ENCODE results near the gene SUOX. TPM values are rescaled to one million over a fixed set of nuclear protein-coding genes. Genes with fewer than 3 reads are reported as not detected.
"Not testable (repeated sequence)": the region's sequence is repeated elsewhere in the genome, so short reads cannot be mapped to it uniquely, and the experiment has no call there.

The SUOX gene
- 9.6 and 10.3 TPM in 2 replicates for total RNA-seq

DNA sequence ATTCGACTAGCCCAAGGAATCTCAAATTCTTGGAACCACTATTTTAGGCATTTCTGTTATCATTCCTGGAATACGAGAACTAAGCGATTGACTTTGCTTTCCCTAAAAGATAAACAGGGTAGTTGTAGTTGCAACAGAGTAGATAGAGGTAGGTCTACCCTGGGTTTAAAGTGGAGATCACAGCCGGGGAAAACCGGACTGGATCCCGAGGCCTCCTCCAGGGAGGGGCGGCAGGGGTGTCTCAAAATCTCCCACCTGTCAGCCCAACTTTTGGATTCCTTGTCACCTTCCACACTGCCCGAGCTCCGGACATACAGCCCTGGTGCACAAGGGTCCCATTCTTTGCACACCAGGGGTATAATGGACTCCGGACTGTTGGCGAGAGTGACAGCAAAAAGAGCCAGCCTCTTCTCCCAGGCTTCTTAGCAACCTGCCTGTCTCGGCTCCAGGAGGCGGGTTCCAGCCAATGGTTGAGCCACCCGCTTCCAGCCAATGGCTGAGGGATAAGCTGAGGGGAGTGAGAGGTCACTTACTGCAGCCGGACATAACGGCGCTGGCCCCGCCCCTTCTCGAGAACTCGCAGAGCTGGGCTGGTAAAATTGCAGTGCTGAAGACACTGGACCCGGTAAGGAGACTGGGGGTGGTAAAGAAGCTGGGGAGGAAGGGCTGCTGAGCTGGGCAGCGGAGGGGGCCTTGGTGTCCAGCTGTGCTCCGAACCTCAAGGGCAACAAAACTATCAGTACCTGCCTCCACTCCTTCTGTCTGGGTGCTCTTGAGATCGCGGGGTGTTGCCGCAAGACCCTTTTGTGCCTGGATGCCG lies at the start of gene SUOX:
SUOX (plus strand) TSS at position 562 of the 820 bp plus-strand sequence. CDS start 4,946 bp downstream, outside the sequence.
- intact Hi-C loops (cut with micrococcal nuclease): loop anchor here (1.0 kb wide), 3 partner anchors 32 to 107 kb away; partner anchors contain the start of genes PA2G4 and RPS26

DNA sequence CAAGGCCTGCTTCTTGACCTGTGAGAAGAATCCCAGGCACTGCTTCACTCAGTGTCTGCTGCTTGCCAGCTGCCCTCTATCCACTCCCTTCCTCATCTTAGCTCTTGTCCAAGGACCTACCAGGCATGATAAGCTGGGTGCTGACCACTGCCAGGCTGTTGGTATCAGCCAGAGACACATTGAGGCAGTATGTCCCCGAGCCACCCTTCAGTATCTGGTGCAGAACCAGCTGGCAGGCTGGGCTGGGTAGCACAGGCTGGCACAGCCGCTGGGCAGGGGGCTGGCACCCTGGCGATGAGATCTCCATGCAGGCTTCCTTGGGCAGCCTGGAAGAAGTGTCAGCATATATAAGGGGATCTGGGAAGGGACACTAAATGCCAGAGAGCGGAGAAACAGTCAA lies 41.7 kb upstream of the SUOX start:
- intact Hi-C loops (cut with micrococcal nuclease): no loop called here

DNA sequence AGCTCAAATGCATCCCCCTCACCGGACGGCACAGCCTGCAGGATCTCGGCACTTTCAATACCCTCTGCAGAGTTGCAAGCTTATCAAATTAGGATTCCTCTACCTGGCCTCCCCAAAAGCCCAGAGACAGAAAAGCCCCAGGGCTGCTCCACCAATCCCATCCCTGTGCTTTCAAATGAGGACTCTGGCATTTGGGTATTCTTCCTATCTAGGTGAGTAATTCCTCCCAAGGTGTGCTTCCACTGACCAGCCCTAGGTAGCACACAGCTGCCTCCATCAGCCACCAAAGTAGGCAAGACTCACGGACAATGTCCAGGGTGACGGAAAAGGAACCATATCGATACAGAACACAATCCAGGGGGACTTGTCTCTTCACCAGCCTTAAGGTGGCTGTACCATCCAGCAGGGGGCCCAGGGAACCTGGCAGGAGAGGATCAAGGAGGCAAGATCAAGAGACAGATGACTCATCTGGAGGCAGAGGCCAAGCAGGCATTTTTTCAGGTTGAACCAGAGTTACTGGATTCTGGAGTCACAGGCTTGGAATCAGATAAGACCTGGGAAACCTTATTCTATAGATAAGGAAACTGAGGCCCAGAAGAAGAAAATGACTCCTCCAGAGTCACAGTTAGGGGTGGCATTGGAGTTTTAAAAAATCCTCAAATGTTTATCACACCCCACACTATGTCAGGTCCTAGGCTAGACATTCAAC lies 41.1 kb upstream of the SUOX start:
- intact Hi-C loops (cut with micrococcal nuclease): no loop called here

DNA sequence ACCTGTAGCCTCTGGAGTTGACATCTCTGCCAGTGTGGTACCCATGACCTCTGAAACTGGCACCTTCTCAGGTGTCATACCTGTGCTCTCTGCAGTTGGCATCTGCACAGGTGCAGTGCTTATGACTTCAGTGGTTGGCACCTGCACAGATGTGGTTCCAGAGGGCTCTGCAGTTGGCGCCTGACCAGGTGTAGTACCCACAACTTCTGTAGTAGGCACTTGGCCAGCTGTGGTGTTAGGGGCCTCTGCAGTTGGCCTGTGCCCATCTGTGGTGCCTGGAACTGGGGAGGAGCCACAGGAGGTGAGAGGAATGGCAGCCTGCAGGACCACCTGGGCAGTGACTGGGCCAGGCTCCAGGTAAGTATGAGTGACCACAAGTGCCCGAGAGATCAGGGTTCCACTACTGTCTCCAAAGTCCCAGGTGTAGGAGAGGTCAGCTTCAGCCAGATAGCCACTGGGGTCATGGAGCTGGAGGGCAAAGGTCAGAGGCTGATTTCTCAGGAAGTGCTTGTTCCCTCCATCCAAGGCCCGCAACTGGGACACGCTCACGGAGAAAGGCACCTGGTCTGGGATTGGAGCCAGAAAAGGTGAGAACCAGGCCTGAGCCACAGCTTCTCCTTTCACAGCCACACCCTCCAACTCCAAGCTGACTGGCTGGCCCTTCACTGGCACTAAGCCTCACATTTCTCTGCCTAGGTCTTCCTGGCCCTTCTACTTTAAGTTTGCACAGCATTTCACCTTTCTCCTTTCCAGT lies 39.8 kb upstream of the SUOX start:
- intact Hi-C loops (cut with micrococcal nuclease): no loop called here

DNA sequence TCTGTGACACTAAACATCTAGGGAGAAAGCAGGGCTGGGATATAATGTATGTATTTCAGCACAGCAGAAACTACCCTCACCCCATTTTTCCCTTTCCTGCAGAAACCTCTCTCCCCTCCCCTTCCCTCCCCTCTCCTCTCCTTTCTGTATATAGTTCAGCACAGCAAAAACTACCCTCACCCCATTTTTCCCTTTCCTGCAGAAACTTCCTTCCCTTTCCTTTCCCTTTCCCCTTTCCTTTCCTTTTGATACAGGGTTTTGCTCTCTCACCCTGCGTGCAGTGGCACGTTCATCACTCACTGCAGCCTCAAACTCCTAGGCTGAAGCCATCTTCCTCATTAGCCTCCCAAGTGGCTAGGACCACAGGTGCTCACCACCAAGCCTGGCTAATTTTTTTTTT lies 33.3 kb upstream of the SUOX start:
- intact Hi-C loops (cut with micrococcal nuclease): no loop called here

DNA sequence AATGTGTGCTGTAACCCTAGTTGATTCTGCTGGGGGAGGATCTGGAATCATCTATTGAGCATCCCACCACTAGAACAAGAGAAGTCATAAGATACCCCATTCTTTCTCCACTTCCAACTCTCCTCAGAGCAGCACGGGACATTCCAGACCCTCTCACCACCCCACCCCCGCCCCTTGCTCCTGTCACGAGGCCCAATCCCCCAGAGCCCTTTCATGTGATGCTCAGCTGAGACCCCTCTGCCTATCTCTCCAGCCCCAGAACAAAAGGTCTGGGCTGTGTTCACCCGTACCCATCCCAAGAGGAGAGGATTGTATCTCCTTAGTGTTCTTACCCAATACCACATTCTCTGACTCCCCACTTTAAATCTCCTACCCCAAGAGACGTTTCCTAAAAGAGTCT lies 31.8 kb upstream of the SUOX start:
- intact Hi-C loops (cut with micrococcal nuclease): no loop called here

DNA sequence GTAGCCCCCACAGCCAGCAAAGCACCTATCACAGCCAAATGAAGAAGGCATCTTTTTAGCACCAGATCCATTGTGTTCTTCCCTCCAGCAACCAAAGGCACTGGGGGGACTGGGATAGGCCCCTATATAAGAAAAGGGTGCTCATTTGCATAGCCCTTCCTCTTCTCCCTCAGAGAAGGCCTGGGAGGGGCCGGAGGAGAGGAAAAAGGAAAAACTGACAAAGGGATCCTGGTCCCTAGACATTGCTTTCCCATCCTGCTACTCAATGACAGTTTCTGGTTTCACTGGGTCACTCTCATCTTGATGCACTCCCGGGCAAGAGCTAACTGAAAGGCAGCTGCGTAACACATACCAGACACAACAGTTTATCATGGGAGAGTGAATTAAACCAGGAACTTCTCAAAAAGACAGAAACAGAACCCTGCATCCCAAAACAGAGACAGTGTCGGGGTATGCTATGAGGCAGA lies 31.1 kb upstream of the SUOX start, which contains the start of gene PMEL:
PMEL (minus strand) TSS at position 102 of the 467 bp plus-strand sequence; CDS start at position 71, 31 bp downstream.
- intact Hi-C loops (cut with micrococcal nuclease): loop anchor here (1.0 kb wide), 1 partner anchor 8 kb away; the partner anchor contains the start of gene RAB5B

DNA sequence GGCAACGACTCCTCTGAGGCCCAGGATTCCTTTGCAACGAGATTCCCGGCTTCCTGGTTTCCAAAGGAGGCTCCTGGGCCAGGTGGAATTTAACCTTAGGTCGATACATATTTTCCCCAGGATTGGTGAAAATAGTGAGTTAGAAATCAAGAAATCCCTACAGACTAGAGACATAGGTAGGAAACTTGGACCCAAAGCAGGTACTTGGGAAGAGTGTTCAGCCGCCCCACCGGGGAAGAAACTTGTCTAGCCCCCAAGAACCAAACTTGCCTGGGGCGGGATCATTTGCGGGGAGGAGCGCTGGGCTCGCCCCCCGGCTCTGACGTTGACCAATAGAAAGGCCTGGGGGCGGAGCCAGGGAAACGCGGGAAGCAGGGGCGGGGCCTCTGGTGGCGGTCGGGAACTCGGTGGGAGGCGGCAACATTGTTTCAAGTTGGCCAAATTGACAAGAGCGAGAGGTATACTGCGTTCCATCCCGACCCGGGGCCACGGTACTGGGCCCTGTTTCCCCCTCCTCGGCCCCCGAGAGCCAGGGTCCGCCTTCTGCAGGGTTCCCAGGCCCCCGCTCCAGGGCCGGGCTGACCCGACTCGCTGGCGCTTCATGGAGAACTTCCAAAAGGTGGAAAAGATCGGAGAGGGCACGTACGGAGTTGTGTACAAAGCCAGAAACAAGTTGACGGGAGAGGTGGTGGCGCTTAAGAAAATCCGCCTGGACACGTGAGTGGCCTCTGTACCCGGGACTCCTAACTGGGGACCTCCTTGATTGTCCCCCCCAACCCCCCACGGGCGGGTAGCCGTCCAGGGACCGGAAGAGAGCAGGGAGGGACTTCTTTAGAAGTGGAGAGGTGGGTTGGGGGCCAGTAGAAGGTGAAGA lies 30.4 kb upstream of the SUOX start, which contains the start of gene CDK2:
CDK2 (plus strand) TSS at position 423 of the 874 bp plus-strand sequence; CDS start at position 602, 179 bp downstream.
- intact Hi-C loops (cut with micrococcal nuclease): loop anchor here (1.0 kb wide), 1 partner anchor 8 kb away; the partner anchor contains the start of gene RAB5B

DNA sequence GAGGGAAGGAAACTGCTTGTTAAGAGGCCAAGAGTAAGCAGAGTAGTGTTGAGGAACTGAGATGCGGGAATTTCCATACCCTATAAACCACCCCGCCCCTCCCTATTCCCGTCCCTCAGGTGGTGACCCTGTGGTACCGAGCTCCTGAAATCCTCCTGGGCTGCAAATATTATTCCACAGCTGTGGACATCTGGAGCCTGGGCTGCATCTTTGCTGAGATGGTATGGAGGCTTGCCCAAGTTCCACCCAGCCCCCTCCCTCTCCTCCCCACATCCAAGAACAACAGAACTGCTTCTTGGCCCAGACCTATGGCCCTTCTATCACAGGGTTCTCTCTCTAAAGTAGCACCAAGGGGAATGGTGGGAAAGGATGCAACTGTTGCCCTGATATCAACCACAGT lies 27.7 kb upstream of the SUOX start:
- intact Hi-C loops (cut with micrococcal nuclease): no loop called here

DNA sequence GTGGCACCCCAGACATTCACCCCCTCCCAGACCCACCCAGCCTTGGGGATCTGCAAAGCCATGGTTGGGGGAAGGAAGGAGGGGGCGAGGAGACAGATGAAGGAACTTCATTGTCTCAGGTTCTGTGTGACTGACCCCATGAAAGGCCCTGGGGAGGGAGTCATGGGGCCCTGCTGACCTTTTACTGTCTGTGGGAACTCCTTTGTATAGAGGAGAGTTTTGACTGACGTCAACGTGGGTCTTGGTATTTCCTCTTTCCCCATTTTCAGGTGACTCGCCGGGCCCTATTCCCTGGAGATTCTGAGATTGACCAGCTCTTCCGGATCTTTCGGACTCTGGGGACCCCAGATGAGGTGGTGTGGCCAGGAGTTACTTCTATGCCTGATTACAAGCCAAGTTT lies 26.3 kb upstream of the SUOX start:
- intact Hi-C loops (cut with micrococcal nuclease): loop anchor here (5.0 to 10.0 kb wide), 2 partner anchors 494 to 1972 kb away; partner anchors contain the start of genes ATP23 and SPRYD4

DNA sequence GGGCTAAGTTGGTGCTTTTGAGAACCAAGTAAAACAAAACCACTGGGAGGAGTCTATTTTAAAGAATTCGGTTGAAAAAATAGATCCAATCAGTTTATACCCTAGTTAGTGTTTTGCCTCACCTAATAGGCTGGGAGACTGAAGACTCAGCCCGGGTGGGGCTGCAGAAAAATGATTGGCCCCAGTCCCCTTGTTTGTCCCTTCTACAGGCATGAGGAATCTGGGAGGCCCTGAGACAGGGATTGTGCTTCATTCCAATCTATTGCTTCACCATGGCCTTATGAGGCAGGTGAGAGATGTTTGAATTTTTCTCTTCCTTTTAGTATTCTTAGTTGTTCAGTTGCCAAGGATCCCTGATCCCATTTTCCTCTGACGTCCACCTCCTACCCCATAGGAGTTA lies 25.0 kb upstream of the SUOX start:
- intact Hi-C loops (cut with micrococcal nuclease): loop anchor here (2.0 to 10.0 kb wide), 5 partner anchors 31 to 1970 kb away; partner anchors contain the start of genes ATP23, ESYT1, RPL41 and SPRYD4

DNA sequence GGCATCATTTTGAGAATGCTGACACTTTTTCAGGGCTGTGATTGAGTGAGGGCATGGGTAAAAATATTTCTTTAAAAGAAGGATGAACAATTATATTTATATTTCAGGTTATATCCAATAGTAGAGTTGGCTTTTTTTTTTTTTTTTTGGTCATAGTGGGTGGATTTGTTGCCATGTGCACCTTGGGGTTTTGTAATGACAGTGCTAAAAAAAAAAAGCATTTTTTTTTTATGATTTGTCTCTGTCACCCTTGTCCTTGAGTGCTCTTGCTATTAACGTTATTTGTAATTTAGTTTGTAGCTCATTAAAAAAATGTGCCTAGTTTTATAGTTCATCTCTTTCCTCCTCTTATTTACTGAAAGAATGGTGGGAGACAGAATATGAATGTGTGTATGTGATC lies 24.6 kb upstream of the SUOX start:
- intact Hi-C loops (cut with micrococcal nuclease): loop anchor here (2.0 to 10.0 kb wide), 5 partner anchors 32 to 1970 kb away; partner anchors contain the start of genes ATP23, ESYT1, RPL41 and SPRYD4

DNA sequence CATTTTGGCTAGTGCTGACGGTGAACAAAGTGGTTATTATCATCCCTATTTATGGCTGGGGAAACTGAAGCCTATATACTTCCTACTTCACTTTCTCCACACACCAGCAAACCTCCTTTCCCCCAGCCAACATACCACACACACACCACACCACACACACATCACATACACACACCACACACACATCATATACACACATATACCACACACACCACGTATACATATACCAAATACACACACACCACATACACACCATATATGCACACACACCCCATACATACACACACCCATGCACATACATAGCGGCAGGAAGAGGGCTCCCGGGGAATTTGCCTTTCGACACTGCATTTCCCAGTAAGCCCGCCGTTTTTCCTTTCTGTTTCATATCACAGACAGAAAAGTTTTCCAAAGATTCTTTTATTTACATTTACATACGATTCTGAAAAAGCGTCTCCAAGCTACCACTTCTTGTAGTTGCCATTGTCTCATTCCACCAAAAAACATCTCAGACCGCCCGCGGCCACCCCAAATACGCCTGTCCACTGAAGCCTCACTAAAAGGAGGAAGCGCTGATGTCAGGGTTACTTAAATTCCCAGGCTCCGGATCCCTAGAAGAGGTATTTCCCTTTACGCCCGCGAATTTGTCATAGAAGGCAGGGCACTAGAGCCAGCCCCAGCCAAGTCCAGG lies 24.0 kb upstream of the SUOX start:
- intact Hi-C loops (cut with micrococcal nuclease): loop anchor here (1.0 to 10.0 kb wide), 10 partner anchors 32 to 1969 kb away; partner anchors contain the start of genes ATP23, DNAJC14, ESYT1 and ORMDL2

DNA sequence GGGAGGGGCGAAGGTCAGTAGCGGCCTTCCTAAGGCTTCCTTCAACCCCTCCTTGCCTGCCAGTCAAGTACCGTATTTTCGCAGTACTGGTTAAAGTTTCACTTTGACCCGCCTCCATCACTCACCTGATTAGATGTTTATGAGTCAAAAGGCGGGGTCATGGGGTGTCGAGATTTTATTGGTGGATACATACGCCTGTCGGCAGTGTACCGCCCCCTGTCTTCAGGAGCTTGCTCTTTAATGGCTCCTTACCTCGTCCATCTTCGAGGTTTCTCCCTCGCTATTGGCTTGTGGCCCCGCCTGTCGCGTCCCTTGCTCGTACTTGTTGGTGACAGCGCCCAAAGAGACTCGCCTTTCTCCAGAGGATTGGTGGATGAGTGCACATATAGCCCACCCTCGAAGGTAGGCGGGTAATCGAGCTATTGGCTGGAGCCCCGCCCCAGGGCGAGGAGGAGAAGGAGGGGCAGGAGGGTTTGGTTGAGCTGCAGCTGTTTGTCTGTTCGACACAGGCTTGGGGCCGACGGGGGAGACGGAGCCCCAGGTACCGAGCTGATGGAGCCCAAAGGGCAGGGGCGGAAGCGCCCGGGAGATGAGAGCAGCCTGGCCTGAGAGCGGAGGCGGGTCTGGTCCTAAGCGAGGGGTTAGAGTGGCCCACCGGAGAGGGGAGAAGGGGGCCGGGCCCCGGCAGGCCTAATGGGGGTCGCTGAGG lies 23.3 kb upstream of the SUOX start, which contains the start of gene RAB5B:
RAB5B (plus strand) TSS at position 480 of the 709 bp plus-strand sequence. CDS start 12,883 bp downstream, outside the sequence.
- intact Hi-C loops (cut with micrococcal nuclease): loop anchor here (1.0 to 10.0 kb wide), 11 partner anchors 7 to 1969 kb away; partner anchors contain the start of genes ATP23, CDK2, DNAJC14 and ESYT1

DNA sequence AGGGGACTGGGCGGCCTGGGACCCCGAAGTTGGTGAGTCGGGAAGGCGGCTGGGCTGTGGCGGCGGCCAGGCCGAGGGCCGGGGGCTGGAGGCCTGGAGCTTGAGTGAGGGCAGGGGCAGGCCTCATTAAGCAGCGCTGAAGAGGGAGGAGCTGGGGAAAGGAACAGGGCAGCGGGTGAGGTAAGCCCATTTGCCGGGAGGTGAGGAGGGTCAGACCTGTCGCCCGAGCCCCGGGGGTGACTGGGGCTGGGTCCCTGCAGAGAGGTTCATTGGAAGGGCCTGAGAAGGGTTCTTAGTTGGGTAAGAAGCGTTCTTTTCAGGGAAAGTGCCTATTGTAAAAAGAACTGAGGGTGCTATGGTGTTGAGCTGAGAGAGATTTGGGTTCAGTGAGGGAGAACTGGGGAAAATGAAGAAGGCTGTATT lies 22.8 kb upstream of the SUOX start:
- intact Hi-C loops (cut with micrococcal nuclease): loop anchor here (1.0 to 10.0 kb wide), 3 partner anchors 8 to 1968 kb away; partner anchors contain the start of genes ATP23, CDK2, PMEL and SPRYD4

DNA sequence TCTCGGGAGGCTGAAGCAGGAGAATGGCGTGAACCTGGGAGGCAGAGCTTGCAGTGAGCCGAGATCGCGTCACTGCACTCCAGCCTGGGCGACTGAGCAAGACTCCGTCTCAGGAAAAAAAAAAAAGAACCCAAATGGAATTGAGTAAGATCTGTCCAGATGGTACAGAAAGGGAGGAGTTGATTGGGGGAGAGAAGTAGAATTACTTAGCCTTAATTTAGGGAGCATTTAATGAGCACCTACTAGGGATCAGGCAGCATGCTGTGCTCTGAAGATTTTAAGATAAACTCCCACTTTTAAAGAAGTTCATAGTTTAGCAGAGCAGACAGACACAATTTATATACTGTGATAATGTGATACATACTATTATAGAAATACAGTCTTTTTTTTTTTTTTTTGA lies 18.7 kb upstream of the SUOX start:
- intact Hi-C loops (cut with micrococcal nuclease): loop anchor here (10.0 kb wide), 1 partner anchor 486 kb away; the partner anchor contains the start of gene SPRYD4

DNA sequence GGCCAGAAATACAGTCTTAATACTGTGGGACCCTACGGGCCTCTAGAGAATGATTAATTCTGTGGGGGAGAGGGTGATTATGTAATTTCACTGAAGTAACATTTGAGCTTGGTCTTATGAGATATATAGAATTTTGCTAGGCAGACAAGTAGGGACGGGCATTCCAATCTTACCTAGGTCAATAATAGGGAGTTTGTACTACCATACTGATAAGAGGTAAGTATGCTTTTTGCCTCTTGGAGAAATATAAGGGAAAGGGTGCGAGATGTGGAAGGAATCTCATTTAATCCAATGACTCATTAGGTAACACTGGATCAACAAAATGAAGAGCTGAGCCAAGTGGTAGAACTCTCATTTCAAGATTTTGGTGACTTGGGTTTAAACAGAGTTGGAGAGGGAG lies 18.0 kb upstream of the SUOX start:
- intact Hi-C loops (cut with micrococcal nuclease): loop anchor here (10.0 kb wide), 1 partner anchor 486 kb away; the partner anchor contains the start of gene SPRYD4

DNA sequence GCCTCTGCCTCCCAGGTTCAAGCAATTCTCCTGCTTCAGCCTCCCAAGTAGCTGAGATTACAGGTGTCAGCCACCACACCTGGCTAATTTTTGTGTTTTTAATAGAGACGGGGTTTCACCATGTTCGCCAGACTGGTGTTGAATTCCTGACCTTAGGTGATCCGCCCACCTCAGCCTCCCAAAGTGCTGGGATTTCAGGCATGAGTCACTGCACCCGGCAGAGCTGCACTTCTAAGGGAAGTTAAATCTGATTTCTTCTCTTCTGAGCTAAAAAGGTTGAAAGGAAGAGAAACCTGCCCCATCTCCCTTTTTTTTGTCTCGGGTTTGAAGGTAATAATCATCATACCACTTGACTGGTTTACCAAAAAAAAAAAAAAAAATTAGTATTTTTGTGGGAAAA lies 15.2 kb upstream of the SUOX start:
- intact Hi-C loops (cut with micrococcal nuclease): not testable (repeated sequence)

Measured in T-helper 2 cell treated with Interferon-gamma antibody and Interleukin-4, amounts not matched to agents 100 ng/mL and 5 ng/mL, for 36 hours (primary cell).